B cell (primary cell): ENCODE measurements around the gene LRFN4.

Source experiments
- EZH2 ChIP-seq: IDR thresholded peaks from 2 replicates; pipeline ENCODE4 v1.6.1; 2012; ENCODE audit warnings: borderline replicate concordance, low read depth, mild to moderate bottlenecking, moderate library complexity, low read length; ENCODE audit not compliant: insufficient read depth, poor library complexity, severe bottlenecking
- TF ChIP-seq, protein P1 (sequence below): fragments of 200-600 bp; IDR thresholded peaks from one replicate; pipeline ENCODE4 v1.8.0; 2022; ENCODE audit warnings: antibody characterized with exemption, mild to moderate bottlenecking

DNA sequence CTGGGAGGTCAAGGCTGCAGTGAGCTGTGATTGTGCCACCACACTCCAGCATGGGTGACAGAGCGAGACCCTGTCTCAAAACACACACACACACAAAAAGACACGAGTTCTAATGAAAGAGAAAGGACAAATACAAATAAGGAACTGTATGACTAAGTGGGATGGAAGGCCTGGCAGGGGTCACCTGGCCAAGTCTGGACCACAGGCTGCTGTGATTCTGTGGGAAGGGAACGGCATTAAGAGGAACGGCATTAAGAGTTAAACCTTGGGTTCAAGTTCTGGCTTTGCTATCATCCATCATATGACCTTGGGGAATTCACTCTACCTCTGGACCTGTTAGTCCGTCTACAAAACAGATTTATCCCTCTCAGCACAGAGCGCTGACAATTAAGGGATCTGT, 47.7 kb downstream of the LRFN4 start:
- TF ChIP-seq, protein P1, sequence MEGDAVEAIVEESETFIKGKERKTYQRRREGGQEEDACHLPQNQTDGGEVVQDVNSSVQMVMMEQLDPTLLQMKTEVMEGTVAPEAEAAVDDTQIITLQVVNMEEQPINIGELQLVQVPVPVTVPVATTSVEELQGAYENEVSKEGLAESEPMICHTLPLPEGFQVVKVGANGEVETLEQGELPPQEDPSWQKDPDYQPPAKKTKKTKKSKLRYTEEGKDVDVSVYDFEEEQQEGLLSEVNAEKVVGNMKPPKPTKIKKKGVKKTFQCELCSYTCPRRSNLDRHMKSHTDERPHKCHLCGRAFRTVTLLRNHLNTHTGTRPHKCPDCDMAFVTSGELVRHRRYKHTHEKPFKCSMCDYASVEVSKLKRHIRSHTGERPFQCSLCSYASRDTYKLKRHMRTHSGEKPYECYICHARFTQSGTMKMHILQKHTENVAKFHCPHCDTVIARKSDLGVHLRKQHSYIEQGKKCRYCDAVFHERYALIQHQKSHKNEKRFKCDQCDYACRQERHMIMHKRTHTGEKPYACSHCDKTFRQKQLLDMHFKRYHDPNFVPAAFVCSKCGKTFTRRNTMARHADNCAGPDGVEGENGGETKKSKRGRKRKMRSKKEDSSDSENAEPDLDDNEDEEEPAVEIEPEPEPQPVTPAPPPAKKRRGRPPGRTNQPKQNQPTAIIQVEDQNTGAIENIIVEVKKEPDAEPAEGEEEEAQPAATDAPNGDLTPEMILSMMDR, result no peak
- no peak for TF ChIP-seq EZH2
